RWPE2 (cell line): ENCODE data around the gene TCF12.
A peak's percentile ranks its signal among the peaks of the same experiment; 100 is the strongest.

ENCODE experiments used
- ATAC-seq: fragments of 200-7000 bp; cut with Tn5 transposase; 3 replicates; pipeline ENCODE4 v1.9.1; 2021; ENCODE audit warnings: low read depth
- DNase-seq: peaks from one replicate; pipeline ENCODE4 v3.0.0-alpha.2; 2020; ENCODE audit warnings: low spot score
- H3K27ac ChIP-seq: fragments of 450-650 bp; 2 replicates; pipeline ENCODE4 v1.5.1; 2017; ENCODE audit warnings: mild to moderate bottlenecking; ENCODE audit not compliant: poor library complexity, severe bottlenecking
- H3K27me3 ChIP-seq: fragments of 250-450 bp; sonication (Bioruptor Pico); 2 replicates; pipeline ENCODE4 v1.5.1; 2021; ENCODE audit warnings: mild to moderate bottlenecking, moderate library complexity; ENCODE audit not compliant: insufficient read depth, poor library complexity, severe bottlenecking
- H3K36me3 ChIP-seq: fragments of 250-450 bp; sonication (Bioruptor Pico); 2 replicates; pipeline ENCODE4 v1.5.1; 2020; ENCODE audit warnings: low read depth, mild to moderate bottlenecking, moderate library complexity
- H3K4me1 ChIP-seq: fragments of 250-450 bp; sonication (Bioruptor Pico); 2 replicates; pipeline ENCODE4 v1.5.1; 2021; ENCODE audit warnings: mild to moderate bottlenecking, moderate library complexity; ENCODE audit not compliant: insufficient read depth, poor library complexity, severe bottlenecking
- H3K4me3 ChIP-seq: fragments of 250-450 bp; sonication (Bioruptor Pico); 2 replicates; pipeline ENCODE4 v1.5.1; 2021; ENCODE audit warnings: mild to moderate bottlenecking, moderate library complexity; ENCODE audit not compliant: severe bottlenecking
- H3K9me3 ChIP-seq: fragments of 250-450 bp; sonication (Bioruptor Pico); 2 replicates; pipeline ENCODE4 v1.5.1; 2021; ENCODE audit warnings: mild to moderate bottlenecking, moderate library complexity; ENCODE audit not compliant: severe bottlenecking
- TF ChIP-seq, protein P1 (sequence below): fragments of 450-650 bp; IDR thresholded peaks from one replicate; pipeline ENCODE4 v1.5.1; 2017; ENCODE audit warnings: mild to moderate bottlenecking, moderate library complexity; ENCODE audit not compliant: poor library complexity, severe bottlenecking

TCF12 gene

DNA sequence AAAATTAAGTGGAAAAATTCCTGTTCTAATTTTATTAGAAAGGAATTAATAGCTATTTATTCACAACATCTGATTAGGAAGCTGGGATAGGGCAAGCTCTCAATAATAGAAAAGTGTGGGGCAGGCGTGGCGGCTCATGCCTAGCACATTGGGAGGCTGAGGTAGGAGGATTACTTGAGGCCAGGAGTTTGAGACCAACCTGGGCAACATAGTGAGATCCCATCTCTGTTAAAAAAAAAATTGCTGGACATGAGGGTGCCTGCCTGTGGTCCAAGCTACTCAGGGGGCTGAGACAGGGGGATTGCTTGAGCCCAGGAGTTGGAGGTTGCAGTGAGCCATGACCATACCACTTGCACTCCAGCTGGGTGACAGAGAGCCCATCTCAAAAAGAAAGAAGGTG, 119.6 kb downstream of the TCF12 start:
- ATAC-seq (no peak), DNase-seq (no peak)
- Histone ChIP-seq H3K27ac (no peak overlapping the region), H3K4me3 (no peak overlapping the region), H3K4me1 (peaks cover 16% of the 10 kb centered on the region), H3K27me3 (no peaks in the 10 kb centered on the region), H3K36me3 (no peaks in the 10 kb centered on the region), H3K9me3 (no peaks in the 10 kb centered on the region)
- TF ChIP-seq, protein P1, sequence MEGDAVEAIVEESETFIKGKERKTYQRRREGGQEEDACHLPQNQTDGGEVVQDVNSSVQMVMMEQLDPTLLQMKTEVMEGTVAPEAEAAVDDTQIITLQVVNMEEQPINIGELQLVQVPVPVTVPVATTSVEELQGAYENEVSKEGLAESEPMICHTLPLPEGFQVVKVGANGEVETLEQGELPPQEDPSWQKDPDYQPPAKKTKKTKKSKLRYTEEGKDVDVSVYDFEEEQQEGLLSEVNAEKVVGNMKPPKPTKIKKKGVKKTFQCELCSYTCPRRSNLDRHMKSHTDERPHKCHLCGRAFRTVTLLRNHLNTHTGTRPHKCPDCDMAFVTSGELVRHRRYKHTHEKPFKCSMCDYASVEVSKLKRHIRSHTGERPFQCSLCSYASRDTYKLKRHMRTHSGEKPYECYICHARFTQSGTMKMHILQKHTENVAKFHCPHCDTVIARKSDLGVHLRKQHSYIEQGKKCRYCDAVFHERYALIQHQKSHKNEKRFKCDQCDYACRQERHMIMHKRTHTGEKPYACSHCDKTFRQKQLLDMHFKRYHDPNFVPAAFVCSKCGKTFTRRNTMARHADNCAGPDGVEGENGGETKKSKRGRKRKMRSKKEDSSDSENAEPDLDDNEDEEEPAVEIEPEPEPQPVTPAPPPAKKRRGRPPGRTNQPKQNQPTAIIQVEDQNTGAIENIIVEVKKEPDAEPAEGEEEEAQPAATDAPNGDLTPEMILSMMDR, result no peak

DNA sequence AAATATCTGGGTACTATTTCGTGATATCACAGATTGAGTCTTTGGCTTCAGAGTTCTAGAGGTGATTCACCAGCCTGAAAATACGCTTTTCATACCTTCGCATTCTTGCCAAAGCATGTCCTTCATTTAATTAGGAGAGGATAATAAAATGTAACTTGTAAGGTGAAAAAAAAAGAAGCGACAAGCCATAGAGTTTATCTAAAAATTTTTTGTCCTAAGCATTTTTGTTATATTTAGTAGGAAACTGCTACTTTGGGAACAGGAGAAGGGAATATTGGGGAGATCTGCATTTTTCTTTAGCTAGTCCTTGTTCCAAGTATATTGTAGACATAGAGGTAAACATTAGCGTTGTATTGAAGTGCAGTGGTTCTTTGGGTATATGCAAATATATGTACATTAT, 120.1 kb downstream of the TCF12 start:
- ATAC-seq (no peak), DNase-seq (no peak)
- Histone ChIP-seq H3K4me3 (no peak overlapping the region), H3K9me3 (no peaks in the 10 kb centered on the region), H3K4me1 (peaks cover 16% of the 10 kb centered on the region), H3K27me3 (no peaks in the 10 kb centered on the region), H3K36me3 (no peaks in the 10 kb centered on the region), H3K27ac (no peak overlapping the region)
- TF ChIP-seq, protein P1, result no peak

DNA sequence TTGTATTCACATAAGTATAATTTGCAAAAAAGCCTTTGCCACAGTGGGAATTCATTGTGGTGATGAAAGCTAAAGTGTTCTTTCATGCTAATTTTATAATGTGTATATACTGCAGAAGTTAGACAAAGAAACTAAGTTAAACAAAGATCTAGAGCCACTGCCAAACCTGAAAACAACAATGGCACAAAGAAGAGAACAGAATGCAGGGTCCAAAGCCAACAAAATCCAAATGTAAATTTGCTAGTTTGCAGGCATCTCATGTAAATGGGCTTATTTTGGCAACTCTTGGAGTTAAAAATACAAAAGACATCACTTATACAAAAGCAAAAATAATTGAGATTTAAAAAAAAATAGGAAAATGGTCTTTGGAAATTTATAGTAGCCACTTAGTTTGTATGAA, 123.0 kb downstream of the TCF12 start:
- no peak for ATAC-seq
- no peak for DNase-seq

DNA sequence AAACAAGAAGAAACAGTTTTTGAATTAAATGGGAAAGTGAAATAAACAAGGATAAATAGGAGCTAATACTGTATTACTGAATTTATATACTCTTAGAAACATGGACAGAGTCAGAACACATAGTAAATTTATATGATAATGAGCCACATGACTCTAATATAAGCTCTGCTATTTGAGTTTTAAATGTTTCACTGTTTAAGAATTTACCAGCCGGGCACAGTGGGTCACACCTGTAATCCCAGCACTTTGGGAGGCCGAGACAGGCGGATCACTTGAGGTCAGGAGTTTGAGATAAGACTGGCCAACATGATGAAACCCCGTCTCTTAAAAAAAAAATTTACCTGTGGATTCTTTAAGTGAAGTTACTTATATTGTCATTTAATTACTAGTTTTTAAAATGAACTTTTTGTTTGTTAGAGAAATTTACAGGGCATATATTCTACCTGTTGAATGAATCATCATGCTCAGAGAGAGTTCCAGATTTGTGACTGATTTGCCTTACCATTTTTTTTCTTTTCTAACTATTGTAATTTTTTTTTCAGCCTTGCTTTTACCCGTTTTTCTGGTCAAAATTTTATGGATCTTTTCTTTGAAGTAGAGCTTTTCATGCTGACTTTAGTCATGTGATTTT, 125.7 kb downstream of the TCF12 start:
- H3K27me3 ChIP-seq, result no peaks in the 10 kb centered on the region
- peak overlapping the region; percentile 42 for H3K27ac ChIP-seq
- peak; percentile 92 for ATAC-seq
- no peak for DNase-seq
- TF ChIP-seq, protein P1, result no peak
- H3K9me3 ChIP-seq, result no peaks in the 10 kb centered on the region
- no peak overlapping the region for H3K4me3 ChIP-seq
- H3K4me1 ChIP-seq, result peaks cover 25% of the 10 kb centered on the region
- H3K36me3 ChIP-seq, result no peaks in the 10 kb centered on the region

More for the DNA sequence above, 123.0 kb downstream of the TCF12 start:
- no peaks in the 10 kb centered on the region for H3K9me3 ChIP-seq
- TF ChIP-seq, protein P1, result no peak
- no peaks in the 10 kb centered on the region for H3K36me3 ChIP-seq
- peaks cover 25% of the 10 kb centered on the region for H3K4me1 ChIP-seq
- H3K27ac ChIP-seq, result no peak overlapping the region
- no peaks in the 10 kb centered on the region for H3K27me3 ChIP-seq
- no peak overlapping the region for H3K4me3 ChIP-seq

DNA sequence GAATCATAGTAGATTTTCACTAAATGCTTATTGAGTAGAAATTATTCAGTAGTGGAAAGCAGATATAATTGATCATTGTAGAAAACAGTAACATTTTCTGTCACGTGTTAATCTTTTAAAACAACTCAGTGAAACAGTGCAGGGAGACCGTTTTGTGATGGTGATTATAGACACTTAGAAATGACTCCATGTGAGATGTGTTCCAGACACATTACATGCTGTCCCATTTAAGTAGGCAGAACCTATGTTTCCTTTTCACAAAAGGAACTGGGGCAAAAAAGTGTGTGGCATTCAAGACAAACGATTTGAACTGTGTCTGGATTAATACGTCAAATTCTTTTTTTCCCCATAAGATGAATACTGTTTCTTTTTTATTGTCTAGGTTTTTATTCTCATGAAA, 126.5 kb downstream of the TCF12 start:
- DNase-seq (no peak), ATAC-seq (no peak)
- TF ChIP-seq, protein P1, result no peak
- Histone ChIP-seq H3K27ac (no peak overlapping the region), H3K27me3 (no peaks in the 10 kb centered on the region), H3K4me1 (peaks cover 25% of the 10 kb centered on the region), H3K36me3 (no peaks in the 10 kb centered on the region), H3K4me3 (no peak overlapping the region), H3K9me3 (no peaks in the 10 kb centered on the region)
